GM12875 (cell line): ENCODE measurements around the gene CDH13.

ENCODE experiments used
- H3K4me3 ChIP-seq: one replicate; pipeline ENCODE4 v1.5.1; 2011; ENCODE audit warnings: low read depth, low read length, control low read depth
- TF ChIP-seq, protein P1 (sequence below): IDR thresholded peaks from 2 replicates; pipeline ENCODE4 v1.5.1; 2011; ENCODE audit warnings: low read depth, mild to moderate bottlenecking, control low read depth, inconsistent platforms, low read length, moderate library complexity, borderline replicate concordance; ENCODE audit not compliant: insufficient read depth

The CDH13 gene

DNA sequence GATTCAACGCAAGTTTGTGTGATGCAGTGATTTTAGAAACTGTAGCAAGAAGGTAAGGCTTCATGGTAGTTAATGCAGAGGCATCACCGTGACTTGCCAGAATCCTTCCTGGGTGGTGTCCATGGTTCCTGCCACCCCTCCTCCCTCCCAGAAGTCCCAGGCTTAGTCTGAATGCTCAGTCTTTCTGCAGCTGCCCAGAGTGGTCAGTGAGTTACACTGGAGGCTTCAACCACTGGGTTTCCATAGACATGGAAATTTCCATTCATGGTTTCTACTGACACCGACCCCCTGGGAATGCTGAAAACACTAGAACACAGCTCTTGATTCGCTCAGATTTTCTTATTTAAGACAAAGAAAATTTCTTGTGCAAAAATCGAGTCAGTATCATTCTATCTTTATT, 1021.6 kb downstream of the CDH13 start:
- TF ChIP-seq, protein P1, sequence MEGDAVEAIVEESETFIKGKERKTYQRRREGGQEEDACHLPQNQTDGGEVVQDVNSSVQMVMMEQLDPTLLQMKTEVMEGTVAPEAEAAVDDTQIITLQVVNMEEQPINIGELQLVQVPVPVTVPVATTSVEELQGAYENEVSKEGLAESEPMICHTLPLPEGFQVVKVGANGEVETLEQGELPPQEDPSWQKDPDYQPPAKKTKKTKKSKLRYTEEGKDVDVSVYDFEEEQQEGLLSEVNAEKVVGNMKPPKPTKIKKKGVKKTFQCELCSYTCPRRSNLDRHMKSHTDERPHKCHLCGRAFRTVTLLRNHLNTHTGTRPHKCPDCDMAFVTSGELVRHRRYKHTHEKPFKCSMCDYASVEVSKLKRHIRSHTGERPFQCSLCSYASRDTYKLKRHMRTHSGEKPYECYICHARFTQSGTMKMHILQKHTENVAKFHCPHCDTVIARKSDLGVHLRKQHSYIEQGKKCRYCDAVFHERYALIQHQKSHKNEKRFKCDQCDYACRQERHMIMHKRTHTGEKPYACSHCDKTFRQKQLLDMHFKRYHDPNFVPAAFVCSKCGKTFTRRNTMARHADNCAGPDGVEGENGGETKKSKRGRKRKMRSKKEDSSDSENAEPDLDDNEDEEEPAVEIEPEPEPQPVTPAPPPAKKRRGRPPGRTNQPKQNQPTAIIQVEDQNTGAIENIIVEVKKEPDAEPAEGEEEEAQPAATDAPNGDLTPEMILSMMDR = no peak
- no peak overlapping the region for H3K4me3 ChIP-seq

- no peak overlapping the region for H3K4me3 ChIP-seq
- TF ChIP-seq, protein P1 = no peak
These were observed 1025.1 kb downstream of the CDH13 start for GRCh38 chr16:83651871-83652270.

- TF ChIP-seq, protein P1 = no peak
- H3K4me3 ChIP-seq = no peak overlapping the region
These were observed 1026.2 kb downstream of the CDH13 start for GRCh38 chr16:83652943-83653342.

- no peak overlapping the region for H3K4me3 ChIP-seq
- TF ChIP-seq, protein P1 = no peak
These were observed 1027.0 kb downstream of the CDH13 start for GRCh38 chr16:83653785-83654184.

DNA sequence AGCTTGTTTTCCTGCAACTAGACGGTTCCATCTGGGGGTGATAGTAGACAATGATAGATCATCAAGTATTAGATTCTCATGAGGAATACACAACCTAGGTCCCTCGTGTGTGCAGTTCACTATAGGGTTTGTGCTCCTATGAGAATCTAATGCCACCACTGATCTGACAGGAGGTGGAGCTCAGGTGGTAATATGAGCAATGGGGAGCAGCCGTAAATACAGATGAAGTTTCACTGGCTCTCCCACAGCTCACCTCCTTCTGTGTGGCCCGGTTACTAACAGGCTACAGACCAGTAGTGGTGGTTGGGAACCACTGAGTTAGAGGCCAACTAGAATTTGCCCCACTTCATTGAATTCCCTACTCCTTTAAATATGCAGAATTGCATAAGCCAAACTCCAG, 1033.5 kb downstream of the CDH13 start:
- H3K4me3 ChIP-seq = no peak overlapping the region
- TF ChIP-seq, protein P1 = no peak

GRCh38 chr16:83661656-83662055, 1034.9 kb downstream of the CDH13 start:
- TF ChIP-seq, protein P1 = no peak
- no peak overlapping the region for H3K4me3 ChIP-seq

- TF ChIP-seq, protein P1 = no peak
- no peak overlapping the region for H3K4me3 ChIP-seq
These were observed 1039.7 kb downstream of the CDH13 start for GRCh38 chr16:83666449-83666848.
